Measurements from ENCODE around the gene C11orf58.

The C11orf58 gene

DNA sequence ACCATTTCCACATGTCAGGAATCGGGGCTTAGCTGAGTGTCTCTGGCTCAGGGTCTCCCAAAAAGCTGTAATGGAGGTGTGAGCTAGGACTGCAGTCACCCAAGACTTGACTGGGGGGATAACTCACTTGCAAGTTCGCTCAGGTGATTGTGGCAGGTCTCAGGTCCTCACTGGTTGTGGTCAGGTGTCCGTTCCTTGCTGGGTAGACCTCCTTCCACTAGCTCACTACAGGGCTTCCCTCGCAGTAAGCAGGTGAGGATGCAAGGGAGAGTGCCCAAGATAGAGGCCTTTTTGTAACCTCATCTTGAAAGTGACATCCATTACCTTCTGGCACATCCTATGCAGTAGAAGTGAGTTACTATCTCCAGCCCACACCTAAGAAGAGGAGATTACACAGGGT lies 29.5 kb downstream of the C11orf58 start:
- DNase-seq (ENCODE audit: low spot score), result no peak

DNA sequence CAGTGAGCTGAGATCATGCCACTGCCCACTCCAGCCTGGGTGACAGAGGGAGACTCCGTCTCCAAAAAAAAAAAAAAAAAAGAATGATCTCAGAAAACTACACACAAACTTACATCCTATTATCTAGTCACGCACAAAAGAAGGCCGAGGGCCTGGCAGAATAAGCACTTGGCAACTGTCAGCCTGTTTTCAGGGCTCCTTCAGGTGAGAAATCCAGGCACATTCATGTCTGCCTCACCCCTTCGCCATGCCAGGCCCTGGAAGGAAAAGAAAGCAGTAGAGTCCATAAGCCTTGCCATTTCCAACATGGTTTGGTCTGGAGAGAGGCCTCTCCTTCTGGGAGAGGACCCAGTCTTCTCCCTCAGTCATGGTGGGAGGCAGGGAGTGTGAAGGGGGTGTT lies 30.9 kb downstream of the C11orf58 start:
- DNase-seq (ENCODE audit: low spot score), result no peak

DNA sequence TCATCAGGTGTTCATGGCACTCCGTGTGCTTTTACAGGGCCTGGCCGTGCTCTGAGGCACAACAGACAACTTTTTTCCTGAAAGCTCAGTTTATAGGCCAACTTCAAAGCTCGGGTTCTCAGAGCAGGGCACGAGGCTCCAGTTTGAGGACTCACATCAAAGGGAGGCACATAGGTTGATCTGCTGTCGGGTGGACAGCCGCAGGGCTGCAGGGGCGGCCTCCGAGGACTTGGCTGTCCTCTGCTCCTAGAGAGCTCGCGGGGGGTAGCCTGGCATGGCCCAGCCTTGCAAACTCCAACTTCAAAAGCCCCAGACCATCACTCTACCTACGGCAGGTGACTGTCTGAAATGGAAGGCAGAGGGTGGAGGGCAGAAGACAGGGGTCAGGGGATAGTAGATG lies 31.6 kb downstream of the C11orf58 start:
- no peak for DNase-seq (ENCODE audit: low spot score)

DNA sequence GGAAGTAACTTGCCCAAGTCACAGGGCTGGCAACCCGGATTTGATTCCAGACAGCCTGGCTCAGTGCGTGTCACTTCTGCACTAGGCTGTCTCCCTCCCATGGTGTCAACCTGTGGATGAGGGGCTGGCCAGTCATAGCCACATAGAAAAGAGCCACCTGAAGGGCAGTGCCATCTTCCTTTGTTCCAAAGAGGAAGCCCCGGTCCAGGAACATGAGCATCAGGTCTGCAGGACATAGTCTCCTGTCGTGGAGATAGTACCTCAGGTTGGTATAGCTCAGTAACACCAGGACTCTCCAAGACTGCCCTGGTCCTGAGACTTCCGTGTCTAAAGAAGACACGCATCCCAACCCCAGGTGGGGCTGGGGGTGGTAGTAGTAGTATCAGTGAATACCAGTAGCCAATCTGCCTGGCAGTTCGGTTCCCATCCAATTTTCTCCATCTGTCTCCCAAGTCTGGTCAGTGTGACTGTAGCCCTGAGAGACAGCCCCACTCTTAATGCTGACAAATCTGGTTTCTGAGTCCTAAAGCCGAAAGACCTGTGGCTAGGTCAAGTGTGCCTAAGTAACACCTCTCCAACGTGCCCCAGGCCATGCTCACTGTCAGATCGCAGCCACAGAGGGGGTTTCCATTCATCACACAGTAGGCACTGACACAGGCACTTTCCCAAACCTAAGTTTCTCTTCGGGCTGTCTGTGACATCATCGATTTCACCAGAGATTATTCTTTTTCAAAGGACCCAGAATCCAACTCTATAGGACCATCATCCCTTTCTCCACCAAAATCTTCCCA lies 33.1 kb downstream of the C11orf58 start:
- DNase-seq (ENCODE audit: low spot score), result no peak

DNA sequence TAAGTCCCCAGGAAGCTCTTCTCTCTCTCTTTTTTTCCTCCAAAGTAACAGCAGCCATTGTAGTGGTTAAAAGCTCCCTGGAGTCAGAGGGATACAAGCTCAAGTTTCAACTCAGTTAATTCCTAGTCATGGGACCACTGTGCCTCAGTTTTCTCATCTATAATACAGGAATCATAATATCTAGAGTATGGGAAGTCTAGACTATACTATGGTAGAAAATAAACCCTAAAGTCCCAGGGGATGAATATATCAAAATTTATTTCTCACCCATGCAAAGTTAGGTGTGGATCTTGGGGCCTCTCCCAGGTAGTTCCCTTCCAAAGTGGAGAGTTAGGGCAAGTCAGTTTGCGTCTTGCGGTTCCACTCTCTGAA lies 33.7 kb downstream of the C11orf58 start:
- no peak for DNase-seq (ENCODE audit: low spot score)

DNA sequence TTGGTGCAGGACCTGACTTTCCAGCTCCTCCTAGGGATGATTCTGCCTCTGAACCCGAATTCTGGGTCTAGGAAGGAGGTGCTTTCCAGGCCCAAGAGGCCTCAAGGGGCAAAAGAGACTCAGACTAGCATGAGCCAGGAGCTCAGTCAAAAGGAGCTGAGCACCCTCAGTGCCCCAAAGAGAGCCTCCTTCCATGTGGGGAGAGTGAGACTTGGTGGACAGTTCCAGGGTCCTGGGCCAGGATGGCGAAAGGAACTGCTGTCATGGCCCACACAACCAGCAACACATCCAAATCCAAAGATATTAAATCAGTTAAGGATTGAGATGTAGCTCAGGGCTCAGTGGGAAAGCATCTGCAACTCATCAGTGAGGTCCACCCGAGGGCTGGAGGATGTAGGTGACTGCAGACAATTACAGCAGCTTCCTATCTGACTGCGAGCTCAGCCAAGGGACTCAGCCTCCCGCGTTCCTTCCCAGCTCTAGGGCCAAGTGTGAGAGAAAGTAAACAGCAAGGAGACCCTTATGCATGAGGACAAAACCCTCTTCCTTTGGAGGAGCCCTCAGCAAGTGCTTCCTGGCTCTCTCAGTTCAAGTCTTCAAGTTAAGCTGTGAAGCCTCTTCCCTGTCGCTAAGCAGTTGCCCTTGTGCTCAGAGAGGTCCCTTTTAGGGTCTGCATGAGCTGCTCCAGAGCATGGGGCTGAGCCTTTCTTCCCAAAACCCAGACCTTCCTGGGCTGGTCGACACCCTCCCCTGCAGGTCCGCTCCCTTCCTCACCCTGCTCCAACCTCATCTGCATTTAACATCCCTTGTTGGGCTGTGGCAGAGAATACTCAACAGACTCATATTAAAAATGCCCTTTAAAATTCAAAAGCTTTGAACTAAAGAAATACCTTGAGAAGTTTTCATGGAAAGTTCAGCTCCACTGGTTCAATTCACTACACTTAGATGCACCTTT lies 35.8 kb downstream of the C11orf58 start:
- no peak for DNase-seq (ENCODE audit: low spot score)

DNA sequence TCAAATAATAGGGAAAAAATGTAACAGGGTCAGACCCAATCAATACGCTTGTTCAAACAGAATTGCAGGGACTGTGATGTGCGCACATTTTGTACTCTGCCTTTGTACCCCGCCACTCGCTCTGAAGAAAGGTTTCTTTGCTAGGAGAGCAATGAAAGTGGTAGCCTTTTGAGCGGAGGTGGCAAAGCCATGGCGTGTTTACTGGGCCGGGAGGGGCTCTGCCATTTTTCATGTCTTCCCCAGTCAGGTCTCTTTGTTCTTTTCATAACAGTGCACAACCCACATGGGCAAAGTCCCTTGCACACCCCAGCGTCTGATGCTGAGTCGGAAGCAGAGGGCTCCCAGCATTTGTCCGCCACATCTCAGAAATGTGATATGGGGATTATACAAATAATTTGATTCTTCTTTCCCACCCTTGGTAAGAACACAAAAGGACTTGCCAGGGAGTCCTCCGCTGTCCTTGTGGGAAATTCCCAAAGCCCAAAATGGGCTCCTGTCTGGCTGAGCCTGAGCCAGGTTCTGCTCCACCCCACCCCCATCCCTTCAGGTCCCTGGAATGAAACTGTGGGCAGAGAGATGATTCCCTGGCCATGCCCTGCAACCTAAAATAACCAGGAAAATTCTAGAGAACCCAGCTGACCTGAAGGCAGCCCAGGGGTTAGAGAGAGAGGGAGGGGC lies 36.6 kb downstream of the C11orf58 start:
- DNase-seq (ENCODE audit: low spot score), result no peak

DNA sequence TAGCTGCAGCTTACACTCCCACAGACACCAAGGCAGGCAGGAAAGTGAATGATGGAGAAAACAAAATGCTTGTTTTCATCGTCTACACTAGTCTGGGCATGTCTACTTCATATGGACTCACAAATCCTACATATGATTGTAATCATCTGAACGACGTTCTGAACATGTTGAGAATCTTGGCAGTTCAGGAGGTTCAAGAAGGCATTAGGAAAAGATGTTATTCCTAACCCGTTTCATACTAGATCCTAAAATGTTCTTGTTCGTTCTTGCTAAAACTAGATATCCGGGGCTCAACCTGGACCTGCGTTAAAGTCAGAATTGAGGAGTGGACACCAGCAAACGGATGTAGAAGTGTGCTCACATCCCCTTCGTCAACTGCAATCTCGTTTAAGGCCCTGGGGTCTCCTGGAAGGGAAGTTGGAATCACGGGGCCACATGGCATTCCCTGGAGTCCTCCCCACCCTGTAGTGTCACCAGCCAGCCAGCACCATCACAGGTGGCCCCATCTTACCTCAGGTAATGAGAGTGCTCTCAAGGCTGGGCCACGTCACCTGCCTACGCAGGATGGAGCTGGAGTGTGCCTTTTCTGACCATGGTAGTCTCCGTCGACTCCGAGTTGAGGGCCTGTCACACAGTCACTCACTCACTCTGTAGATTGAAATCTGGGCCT lies 37.3 kb downstream of the C11orf58 start:
- no peak for DNase-seq (ENCODE audit: low spot score)

DNA sequence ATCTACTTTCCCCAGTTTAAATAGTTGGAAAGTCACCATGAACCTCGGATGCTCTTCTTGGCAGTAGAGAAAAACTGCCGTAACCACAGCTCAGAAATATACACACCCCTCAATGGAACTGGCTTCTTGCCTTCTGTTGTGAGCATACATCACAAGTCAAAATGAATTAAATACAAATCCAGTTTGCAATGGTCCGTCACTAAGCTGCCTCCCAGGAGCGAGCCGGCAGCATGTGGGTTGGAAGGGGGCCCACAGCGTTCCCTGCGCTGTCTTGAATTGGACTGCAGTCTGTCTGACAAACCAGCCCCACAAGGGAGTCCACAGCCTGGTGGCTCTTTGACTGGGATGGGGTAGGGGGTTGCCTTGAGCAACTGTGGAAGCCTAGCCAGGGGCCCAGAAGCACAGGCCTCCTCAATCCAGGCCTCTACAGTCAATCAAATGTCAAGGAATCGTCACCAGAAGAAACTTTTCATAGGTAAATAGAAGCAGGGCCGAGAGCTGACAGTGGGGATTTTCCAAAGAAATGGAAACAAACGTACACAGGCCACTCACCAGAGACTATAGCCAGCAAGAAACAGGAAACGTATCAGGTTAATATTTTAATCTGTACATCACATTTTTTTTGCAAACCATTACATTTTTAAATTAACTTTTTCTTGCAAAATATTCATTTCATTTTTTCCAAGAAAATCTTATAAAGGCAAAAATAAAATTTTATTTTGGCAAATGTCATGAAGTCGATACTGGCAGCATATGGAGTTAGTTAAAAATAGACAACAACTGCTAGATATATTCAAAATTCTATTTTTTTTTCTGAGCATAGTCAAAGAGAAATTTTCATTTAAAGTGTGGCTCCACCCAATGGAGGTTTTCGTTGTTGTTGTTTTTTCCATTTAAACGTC lies 38.5 kb downstream of the C11orf58 start:
- DNase-seq (ENCODE audit: low spot score), result no peak

DNA sequence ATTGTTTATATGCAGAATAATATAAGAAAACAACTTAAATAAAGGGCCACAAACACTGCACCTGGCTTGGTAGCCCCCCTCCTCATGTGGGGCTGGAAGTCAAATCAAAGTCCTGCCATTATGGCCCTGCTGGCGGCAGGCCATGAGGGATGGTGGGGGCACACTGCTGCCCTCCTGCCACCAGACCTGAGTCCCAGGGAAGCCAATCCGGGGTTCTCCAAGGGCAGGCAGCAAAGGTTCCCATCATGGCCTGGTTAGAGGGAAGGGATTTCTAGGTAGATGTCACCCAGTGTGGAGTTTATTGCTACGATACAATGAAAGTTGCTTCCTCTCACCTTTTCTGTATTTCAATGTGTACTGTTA lies 39.1 kb downstream of the C11orf58 start:
- DNase-seq (ENCODE audit: low spot score), result no peak

DNA sequence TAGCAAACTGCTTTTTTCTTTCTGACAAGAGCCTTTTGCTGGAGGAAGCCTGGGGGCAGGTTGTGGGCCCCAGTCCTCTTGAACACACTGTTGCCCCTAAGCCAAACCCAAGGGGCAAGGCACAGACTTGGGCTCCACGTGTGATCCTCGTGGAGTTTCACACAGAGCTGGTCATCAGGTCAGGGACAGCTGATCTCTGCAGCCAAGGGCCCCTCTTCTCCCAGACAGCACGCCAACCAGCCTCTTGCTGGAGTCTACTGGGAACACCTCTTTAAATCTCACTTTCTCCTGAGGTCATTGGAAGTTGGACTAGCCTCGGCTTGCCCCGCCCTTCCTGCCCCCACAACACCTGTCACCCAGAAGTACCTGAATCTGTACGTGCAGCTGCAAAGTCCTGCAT lies 39.8 kb downstream of the C11orf58 start:
- DNase-seq (ENCODE audit: low spot score), result no peak

DNA sequence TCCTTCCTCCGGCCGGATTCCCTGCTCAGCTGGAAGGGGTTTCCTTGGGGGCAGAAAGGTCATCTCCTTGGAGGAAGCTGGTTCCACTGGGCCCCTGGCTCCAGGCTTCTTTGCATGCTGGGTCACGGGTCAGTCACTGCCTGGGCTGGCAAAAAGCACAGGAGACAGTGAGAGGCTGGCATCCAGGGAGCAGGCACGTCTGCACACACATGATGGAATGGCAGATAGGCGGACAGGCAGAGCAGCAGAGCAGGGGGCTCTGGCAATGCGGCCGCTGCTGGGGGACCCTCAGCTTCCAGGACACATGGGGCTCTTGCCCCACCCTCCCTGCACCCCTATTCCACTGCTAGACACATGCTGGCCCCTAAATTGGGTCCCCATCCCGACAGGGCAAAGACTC lies 40.4 kb downstream of the C11orf58 start:
- DNase-seq (ENCODE audit: low spot score), result no peak

DNA sequence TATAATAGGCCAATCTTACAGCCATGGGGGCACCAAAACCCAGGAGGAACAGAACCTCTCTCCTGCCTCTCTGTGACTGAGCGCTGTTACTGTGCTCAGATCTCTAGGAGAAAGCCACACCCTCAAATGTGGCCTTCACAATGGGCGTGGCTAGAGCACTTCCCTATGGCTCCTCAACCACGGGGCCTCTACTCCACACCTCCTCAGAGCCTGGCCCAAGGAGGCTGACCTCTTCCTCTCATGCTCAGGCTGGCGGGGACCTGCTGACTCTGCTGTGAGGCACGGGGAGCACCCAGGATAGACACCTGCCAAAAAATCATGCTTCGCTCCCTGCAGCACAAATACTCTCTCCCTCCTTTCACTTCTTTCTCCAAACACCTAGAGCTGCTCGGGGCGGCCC lies 41.0 kb downstream of the C11orf58 start:
- no peak for DNase-seq (ENCODE audit: low spot score)

DNA sequence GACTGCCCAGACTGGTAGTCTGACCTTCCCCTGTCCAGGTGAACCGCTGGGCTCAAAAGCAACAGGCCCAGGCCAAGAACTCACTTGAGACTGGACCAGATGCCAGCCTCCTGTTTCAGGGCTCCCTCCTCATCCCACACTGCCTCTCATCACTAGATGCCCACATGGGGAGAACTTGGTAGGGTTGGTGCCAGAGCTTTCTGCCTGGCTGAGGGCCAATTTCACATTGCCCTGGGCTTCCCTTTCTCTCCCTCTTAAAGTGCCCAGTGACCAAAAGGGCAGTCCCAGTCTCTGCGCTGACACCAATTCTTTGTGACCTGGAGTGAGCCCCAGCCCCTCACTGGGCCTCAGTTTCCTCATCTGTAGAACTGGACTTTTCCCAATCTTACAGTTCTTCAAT lies 41.7 kb downstream of the C11orf58 start:
- DNase-seq (ENCODE audit: low spot score), result no peak

DNA sequence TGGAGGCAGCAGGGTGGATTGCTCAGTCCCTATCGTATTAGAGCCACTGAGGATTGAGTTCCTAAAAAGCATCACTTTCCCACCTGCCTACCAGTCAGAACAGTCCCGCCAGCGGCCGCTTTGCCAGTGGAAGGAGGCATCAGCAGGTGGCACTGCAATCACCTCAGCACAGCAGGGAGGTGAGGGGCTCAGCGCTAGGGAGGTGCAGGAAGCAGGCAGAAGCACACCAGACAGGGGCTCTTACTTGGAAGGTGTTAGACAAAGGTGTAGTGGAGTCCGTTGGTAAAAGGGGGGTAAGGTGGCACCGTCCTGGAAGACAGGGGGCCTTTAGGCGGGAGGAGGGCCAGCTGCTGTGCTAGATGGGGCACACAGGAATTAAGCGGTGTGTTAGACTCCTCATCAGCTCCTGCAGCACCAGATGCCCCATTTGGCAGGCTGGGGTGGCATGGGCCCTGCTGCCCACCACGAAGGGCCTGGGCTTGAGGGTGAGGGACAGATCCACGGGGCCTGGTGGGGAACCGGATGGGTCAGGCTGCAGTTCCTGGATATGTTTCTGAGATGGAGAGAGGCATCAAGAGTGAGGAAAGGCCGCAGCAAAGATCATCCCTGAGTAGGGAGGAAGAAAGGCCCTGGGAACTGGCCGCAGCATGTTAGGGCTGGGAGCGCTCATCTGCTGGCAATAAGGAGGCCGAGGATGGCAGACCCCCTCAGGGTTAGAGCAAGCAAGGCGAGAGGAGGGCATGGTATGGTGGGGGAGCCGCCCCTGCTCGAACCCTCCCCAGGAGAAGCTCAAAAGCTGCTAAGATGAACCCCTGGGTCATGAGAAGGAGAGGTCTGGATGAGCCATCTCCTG lies 42.5 kb downstream of the C11orf58 start:
- no peak for DNase-seq (ENCODE audit: low spot score)

DNA sequence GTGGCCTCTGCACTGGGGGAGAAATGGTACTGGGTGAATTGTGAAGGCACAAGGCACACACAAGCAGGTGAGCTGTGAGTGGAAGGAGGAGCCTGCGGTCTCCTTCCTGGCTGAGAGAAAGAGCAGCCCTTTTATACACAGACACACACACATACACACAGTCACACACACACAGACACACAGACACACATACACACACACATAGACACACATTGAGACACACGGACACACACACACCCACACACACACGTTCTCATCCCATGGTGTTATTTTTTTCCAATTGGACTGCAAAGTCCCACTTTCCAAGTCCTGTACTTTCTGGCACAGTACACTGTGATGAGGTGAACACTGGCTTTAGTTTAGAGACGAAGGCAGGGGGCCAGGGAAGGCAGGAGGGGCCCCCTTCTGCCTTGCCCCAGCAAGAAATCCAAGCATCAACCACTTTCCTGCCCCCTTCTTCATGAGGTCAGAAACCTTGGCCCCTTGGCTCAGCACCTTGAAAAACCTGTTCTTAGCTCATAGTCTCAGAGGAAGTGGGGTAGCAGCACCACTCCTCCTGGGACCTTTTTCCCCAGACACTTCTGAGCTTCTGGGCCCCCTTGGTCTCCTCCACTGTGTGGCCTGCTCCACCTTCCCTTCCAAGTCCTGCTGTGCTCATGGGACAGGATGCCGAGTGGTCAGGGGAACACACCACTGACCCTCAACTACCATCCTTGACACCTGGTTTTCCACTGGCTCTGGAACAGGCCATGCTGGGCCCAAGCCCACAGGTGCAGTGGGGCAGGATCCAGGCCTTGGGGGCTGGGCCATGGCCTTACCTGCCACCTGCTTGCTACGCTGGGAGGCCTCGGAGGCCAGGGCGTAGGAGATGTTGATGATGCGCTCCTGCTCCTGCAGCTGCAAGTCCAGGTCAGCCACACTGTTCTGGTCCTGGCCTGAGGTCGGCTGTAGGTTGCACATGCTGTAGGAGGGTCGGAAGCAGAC lies 43.8 kb downstream of the C11orf58 start:
- DNase-seq (ENCODE audit: low spot score), result no peak

DNA sequence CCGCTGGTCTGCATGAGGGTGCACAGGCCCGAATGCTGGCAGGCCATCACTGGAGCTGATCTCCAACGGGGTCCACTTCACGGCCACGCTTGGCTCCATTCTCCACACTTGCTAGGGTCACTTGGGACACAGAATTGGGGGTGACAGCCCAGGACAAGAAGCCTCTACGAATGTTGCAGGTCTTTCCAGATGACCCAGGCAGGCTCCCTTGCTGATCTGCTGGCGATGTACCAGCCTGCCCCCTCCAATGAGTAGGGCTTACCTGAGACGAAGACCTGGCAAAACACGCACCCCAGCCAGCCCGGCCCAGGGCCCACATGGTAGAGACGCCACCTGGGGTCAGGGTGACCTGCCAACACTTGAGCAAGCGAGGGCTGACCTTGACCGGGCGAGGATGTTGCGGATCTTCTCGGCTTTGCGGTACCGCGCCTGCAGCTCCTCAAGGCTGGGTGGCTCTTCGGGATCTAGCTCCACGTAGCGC lies 44.9 kb downstream of the C11orf58 start:
- no peak for DNase-seq (ENCODE audit: low spot score)

DNA sequence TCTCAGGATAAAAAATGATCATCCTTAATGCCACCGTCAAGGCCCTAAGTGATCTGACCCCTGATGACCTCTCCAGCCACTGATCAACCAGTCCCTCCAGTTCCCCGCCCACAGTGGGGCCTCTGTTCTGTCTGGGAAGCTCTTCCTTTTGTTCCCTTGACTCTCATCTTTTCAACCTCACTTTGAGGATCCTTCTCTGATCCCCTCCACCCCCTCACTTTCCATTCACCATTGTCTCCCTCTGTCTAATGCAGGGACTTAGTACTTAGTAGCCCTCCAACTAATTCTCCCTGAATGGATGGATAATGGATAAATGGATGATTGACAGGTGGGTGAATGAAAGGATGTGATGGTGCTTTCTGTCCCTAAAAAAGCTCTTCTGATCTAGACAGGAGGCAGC lies 45.6 kb downstream of the C11orf58 start:
- no peak for DNase-seq (ENCODE audit: low spot score)

DNA sequence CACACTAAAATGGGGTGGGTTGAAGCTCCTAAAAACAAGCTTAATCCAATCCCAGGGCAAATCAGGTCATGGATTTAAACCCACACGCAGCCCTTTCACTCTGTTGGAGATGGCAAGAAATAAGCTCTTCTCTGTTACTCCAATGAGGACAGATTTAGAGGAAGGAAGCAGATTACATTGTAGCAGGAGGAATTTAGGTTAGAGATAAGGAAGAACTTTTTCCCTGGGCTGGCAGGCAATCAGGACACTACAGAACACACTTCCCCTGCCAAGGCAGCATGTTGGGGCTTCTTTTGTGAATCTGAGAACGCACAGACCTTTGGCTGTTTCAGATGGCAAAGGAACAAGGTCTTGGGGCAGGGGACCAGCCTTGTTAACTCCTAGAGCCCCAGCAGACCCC lies 46.2 kb downstream of the C11orf58 start:
- DNase-seq (ENCODE audit: low spot score), result no peak

Measured in Ammon's horn (tissue), 1 donor.